Smooth muscle cell (in vitro differentiated cells): ENCODE measurements around the gene COMMD8. TPM values are rescaled to one million over a fixed set of nuclear protein-coding genes. Genes with fewer than 3 reads are reported as not detected.
"Not testable (repeated sequence)": the region's sequence is repeated elsewhere in the genome, so short reads cannot be mapped to it uniquely, and the experiment has no call there.

Experiments
- DNase-seq: peaks from one replicate; lab custom pipeline; 2025; ENCODE audit not compliant: unreplicated experiment; lab: John Stamatoyannopoulos, UW
- H2AFZ ChIP-seq: fragments of 200-600 bp; sonication (generic); 2 replicates; pipeline ENCODE4 v1.6.0; 2016; ENCODE audit warnings: antibody characterized with exemption, low read depth, mild to moderate bottlenecking
- H3F3A ChIP-seq: fragments of 200-600 bp; sonication (generic); 2 replicates; pipeline ENCODE4 v1.6.0; 2017; ENCODE audit warnings: antibody characterized with exemption, low read depth
- H3K27ac ChIP-seq: fragments of 200-600 bp; sonication (generic); 2 replicates; pipeline ENCODE4 v1.5.1; 2016; ENCODE audit warnings: low read depth, mild to moderate bottlenecking
- H3K27me3 ChIP-seq: fragments of 200-600 bp; sonication (generic); 2 replicates; pipeline ENCODE4 v1.6.1; 2016; ENCODE audit warnings: low read depth, mild to moderate bottlenecking
- H3K36me3 ChIP-seq: fragments of 200-600 bp; sonication (generic); 2 replicates; pipeline ENCODE4 v1.5.1; 2016; ENCODE audit warnings: low read depth
- H3K4me1 ChIP-seq: fragments of 200-600 bp; sonication (generic); 2 replicates; pipeline ENCODE4 v1.5.1; 2016; ENCODE audit warnings: low read depth
- H3K4me2 ChIP-seq: fragments of 200-600 bp; sonication (generic); 2 replicates; pipeline ENCODE4 v1.6.0; 2016; ENCODE audit warnings: mild to moderate bottlenecking
- H3K4me3 ChIP-seq: fragments of 200-600 bp; sonication (generic); 2 replicates; pipeline ENCODE4 v1.5.1; 2016; ENCODE audit warnings: mild to moderate bottlenecking
- H3K79me2 ChIP-seq: fragments of 200-600 bp; sonication (generic); 2 replicates; pipeline ENCODE4 v1.6.0; 2016; ENCODE audit warnings: low read depth, mild to moderate bottlenecking
- H3K9ac ChIP-seq: fragments of 200-600 bp; sonication (generic); 2 replicates; pipeline ENCODE4 v1.6.0; 2016; ENCODE audit warnings: low read depth
- H3K9me3 ChIP-seq: fragments of 200-600 bp; sonication (generic); replicated peaks from 2 replicates; pipeline ENCODE4 v1.5.1; 2016; ENCODE audit warnings: low read depth
- H4K20me1 ChIP-seq: fragments of 200-600 bp; sonication (generic); 2 replicates; pipeline ENCODE4 v1.6.0; 2016; ENCODE audit warnings: low read depth
- WGBS: methylation state at CpG from one replicate; pipeline ENCODE4 v1.1.7; 2016; ENCODE audit warnings: low lambda C conversion rate; 5-methylcytosine and 5-hydroxymethylcytosine counted together
- polyA plus RNA-seq: library from polyadenylated mRNA; unstranded; fragments of >200 nt; fragmentation: Nextera tagmentation; extraction: Ambion mirVana; gene quantifications from 2 replicates; pipeline ENCODE4 v1.2.1, GENCODE V29; 2016
- total RNA-seq: library from RNA; depleted of rRNA; stranded (reverse); fragments of >200 nt; gene quantifications from 2 replicates; pipeline ENCODE4 v1.2.3, GENCODE V29; 2014
- TF ChIP-seq, protein P1 (sequence below): fragments of 200-600 bp; sonication (generic); IDR thresholded peaks from 2 replicates; pipeline ENCODE4 v1.5.1; 2017; ENCODE audit warnings: borderline replicate concordance, mild to moderate bottlenecking, antibody characterized with exemption; ENCODE audit not compliant: insufficient read depth, poor library complexity, severe bottlenecking

Gene COMMD8
- total and polyA plus RNA-seq, 2 experiments from 2014 or later: 29.0 to 35.5 TPM

DNA sequence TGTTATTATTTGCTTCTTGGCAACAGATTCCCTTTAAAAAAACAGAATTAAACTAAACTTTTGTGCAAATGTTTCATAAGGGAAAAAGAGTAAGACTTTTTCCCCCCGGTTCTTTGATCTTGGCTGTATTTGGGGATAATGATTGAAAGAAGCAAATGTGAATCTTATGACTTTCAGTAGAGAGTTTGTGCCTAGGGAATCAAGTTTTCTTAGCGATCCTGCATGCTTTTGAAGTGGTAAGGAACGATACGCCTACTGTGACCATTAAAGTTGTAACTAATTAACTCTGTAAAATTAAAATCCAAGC, 30.6 kb upstream of the COMMD8 start:
- 75% methylated on average over 4 of the region's 4 CpGs for WGBS
- H2AFZ ChIP-seq: no peak overlapping the region
- H3K9ac ChIP-seq: no peak overlapping the region
- TF ChIP-seq, protein P1, sequence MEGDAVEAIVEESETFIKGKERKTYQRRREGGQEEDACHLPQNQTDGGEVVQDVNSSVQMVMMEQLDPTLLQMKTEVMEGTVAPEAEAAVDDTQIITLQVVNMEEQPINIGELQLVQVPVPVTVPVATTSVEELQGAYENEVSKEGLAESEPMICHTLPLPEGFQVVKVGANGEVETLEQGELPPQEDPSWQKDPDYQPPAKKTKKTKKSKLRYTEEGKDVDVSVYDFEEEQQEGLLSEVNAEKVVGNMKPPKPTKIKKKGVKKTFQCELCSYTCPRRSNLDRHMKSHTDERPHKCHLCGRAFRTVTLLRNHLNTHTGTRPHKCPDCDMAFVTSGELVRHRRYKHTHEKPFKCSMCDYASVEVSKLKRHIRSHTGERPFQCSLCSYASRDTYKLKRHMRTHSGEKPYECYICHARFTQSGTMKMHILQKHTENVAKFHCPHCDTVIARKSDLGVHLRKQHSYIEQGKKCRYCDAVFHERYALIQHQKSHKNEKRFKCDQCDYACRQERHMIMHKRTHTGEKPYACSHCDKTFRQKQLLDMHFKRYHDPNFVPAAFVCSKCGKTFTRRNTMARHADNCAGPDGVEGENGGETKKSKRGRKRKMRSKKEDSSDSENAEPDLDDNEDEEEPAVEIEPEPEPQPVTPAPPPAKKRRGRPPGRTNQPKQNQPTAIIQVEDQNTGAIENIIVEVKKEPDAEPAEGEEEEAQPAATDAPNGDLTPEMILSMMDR: no peak
- peaks cover 17% of the 10 kb centered on the region for H3K79me2 ChIP-seq
- H4K20me1 ChIP-seq: no peaks in the 10 kb centered on the region
- no peak overlapping the region for H3K4me3 ChIP-seq
- no peaks in the 10 kb centered on the region for H3K9me3 ChIP-seq
- H3K27me3 ChIP-seq: no peaks in the 10 kb centered on the region
- no peak overlapping the region for H3K4me2 ChIP-seq
- no peaks in the 10 kb centered on the region for H3F3A ChIP-seq
- H3K4me1 ChIP-seq: no peaks in the 10 kb centered on the region
- H3K36me3 ChIP-seq: no peaks in the 10 kb centered on the region
- no peak overlapping the region for H3K27ac ChIP-seq
- DNase-seq: no peak

DNA sequence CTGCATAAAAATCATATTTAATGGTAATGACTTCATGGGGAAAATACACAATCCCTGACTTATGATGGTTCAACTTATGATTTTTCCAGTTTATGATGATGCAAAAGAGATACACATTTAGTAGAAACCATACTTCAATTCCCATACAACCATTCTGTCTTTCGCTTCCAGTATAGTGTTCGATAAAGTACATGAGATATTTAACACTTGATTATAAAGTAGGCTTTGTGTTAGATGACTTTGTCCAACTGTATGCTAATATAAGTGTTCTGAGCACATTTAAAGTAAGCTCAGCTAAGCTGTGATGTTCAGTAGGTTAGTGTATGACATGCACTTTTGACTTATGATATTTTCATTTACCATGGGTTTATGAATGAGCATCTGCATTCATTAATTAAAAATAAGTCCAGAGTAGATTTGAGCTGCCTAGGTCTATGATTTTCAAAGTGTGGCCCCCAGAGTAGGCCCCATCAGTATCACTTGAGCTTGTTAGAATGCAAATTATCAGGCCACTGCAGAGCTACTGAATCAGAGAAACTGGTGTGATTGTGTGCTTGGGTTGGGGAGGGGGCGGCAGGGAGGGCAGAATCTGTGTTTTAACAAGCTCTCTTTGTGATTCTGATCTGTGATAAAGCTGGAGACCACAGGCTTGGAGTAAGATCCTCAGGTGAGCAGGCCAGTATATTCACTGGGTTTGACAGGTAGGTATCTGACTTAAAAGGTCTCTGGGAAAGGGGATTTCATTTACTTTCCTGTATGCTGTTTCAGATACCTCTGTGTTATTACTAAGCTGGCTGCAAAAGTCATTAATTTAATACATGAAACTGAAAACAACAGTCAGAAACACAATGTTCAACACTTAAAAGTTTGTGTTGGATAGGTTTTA, 30.0 kb upstream of the COMMD8 start:
- no peaks in the 10 kb centered on the region for H3K36me3 ChIP-seq
- 93% methylated on average over 3 of the region's 3 CpGs for WGBS
- H2AFZ ChIP-seq: no peak overlapping the region
- H3K9ac ChIP-seq: no peak overlapping the region
- no peaks in the 10 kb centered on the region for H3K27me3 ChIP-seq
- no peaks in the 10 kb centered on the region for H3K4me1 ChIP-seq
- H3K4me2 ChIP-seq: no peak overlapping the region
- TF ChIP-seq, protein P1: no peak
- H3K79me2 ChIP-seq: peaks cover 17% of the 10 kb centered on the region
- no peak overlapping the region for H3K27ac ChIP-seq
- no peaks in the 10 kb centered on the region for H4K20me1 ChIP-seq
- no peak for DNase-seq
- no peaks in the 10 kb centered on the region for H3F3A ChIP-seq
- no peak overlapping the region for H3K4me3 ChIP-seq
- no peaks in the 10 kb centered on the region for H3K9me3 ChIP-seq

DNA sequence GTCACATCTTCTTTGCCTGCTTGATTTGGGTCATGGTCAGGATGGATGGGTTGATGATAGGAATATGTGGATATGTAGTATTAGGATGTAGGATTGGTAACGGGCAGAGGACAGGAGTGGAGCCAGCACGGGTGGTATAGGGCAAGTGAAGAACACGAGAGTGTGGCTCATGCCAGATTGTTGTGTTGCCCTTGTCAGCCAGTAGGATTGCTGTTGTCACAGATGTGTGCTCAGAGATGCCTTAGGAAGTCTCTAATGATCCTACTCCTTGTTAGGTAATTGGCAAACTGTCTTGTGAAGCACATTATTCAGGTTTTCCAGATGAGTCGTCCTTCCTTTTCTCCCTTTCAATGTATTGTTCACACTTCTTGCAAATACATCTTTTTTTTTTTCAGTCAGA, 27.0 kb upstream of the COMMD8 start:
- WGBS: 69% methylated on average over 4 of the region's 4 CpGs
- Histone ChIP-seq H2AFZ (no peak overlapping the region), H3K36me3 (no peaks in the 10 kb centered on the region), H3K27me3 (no peaks in the 10 kb centered on the region), H3K4me2 (no peak overlapping the region), H3K4me3 (no peak overlapping the region), H3K9me3 (no peaks in the 10 kb centered on the region), H3K4me1 (no peaks in the 10 kb centered on the region), H3F3A (no peaks in the 10 kb centered on the region), H3K9ac (no peak overlapping the region), H4K20me1 (no peaks in the 10 kb centered on the region), H3K79me2 (peaks cover 29% of the 10 kb centered on the region), H3K27ac (no peak overlapping the region)
- TF ChIP-seq, protein P1: peak; percentile 31
- no peak for DNase-seq

DNA sequence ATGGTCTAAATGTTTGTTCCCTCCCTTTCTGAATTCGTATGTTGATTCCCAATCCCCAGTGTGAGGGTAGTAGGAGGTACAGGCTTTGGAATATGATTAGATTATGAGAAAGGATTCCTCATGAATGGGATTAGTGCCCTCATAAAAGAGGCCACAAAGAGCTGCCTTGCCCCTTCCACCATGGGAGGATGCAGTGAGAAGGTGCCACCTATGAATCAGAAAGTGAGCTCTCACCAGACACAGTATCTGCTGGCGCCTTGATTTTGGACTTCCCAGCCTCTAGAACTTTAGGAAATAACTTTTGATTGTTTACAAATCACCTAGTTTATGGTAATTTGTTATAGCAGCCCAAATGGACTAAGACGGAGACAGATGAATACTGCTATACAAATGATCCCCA, 25.2 kb upstream of the COMMD8 start:
- Histone ChIP-seq H3K9ac (no peak overlapping the region), H3K4me1 (no peaks in the 10 kb centered on the region), H3K27ac (no peak overlapping the region), H3F3A (no peaks in the 10 kb centered on the region), H3K4me2 (no peak overlapping the region), H3K9me3 (no peaks in the 10 kb centered on the region), H3K4me3 (no peak overlapping the region), H3K36me3 (no peaks in the 10 kb centered on the region), H3K27me3 (no peaks in the 10 kb centered on the region), H3K79me2 (peaks cover 29% of the 10 kb centered on the region), H2AFZ (no peak overlapping the region), H4K20me1 (no peaks in the 10 kb centered on the region)
- no peak for DNase-seq
- TF ChIP-seq, protein P1: no peak
- 54% methylated on average over 3 of the region's 3 CpGs for WGBS

DNA sequence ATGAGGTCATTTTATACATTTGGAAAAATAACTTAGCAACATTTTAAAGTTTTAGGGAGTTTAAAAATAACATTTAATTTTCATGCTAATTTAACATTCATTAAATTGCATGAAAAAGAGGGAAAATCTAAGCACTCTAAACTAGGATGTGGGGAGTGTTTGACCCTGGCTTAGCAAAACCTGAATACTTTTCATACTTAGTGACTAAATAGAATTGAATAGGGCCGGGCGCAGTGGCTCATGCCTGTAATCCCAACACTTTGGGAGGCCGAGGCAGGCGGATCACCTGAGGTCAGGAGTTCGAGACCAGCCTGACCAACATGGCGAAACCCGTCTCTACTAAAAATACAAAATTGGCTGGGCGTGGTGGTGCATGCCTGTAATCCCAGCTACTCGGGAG, 23.2 kb upstream of the COMMD8 start:
- not testable (repeated sequence) for H3K9ac ChIP-seq, H3K27ac ChIP-seq

More for the DNA sequence above, 23.2 kb upstream of the COMMD8 start:
- Histone ChIP-seq H3K4me3 (peak overlapping the region; percentile 65), H3K79me2 (peaks cover 18% of the 10 kb centered on the region), H3K4me2 (peak overlapping the region; percentile 90)
- not testable (repeated sequence) for H3K27me3 ChIP-seq, H4K20me1 ChIP-seq, H3K36me3 ChIP-seq, H3K4me1 ChIP-seq, DNase-seq, H3K9me3 ChIP-seq, H2AFZ ChIP-seq, H3F3A ChIP-seq
- WGBS: 95% methylated on average over 9 of the region's 9 CpGs
